HG02981 (cell line): ENCODE results near the gene SLC25A21.
"Not testable (repeated sequence)": the region's sequence is repeated elsewhere in the genome, so short reads cannot be mapped to it uniquely, and the experiment has no call there.

ENCODE experiments used
- ATAC-seq: cut with Tn5 transposase; IDR thresholded peaks from one replicate; pipeline ENCODE4 v1.9.1; 2021; ENCODE audit warnings: mild to moderate bottlenecking, moderate library complexity; ENCODE audit not compliant: unreplicated experiment

Gene SLC25A21

DNA sequence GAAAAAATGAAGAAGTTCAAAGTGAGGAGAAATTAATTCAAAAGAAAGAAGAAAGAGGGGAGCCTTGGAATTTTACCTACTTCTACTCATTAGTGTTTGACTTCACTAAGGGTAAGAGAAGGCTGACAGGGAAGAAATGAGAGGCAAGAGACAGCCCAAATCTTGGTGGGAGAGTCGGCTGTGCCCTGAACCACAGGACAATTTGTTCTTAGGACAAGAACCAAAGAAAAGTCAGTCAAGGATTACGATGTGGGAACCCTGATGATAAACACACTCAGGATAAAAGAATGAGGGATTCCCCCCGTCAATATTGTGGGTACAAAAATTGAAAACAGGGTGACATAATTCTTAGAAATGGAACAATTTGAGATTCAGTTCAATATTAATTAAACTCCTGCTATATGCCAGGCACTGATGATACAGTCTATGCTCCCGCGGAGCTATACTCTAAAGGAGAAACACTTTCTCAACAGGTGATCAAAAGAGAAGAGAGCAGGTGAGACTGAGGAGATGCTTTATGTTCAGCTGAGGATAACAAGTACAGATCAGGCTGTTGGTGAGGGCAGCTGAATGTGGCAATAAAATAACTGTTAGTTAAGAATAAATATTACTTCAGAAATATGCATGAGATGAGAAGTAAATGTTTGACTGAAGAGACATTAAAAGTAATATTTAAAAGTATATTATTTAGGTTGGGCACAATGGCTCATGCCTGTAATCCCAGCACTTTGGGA, 175.4 kb downstream of the SLC25A21 start:
- no peak for ATAC-seq

DNA sequence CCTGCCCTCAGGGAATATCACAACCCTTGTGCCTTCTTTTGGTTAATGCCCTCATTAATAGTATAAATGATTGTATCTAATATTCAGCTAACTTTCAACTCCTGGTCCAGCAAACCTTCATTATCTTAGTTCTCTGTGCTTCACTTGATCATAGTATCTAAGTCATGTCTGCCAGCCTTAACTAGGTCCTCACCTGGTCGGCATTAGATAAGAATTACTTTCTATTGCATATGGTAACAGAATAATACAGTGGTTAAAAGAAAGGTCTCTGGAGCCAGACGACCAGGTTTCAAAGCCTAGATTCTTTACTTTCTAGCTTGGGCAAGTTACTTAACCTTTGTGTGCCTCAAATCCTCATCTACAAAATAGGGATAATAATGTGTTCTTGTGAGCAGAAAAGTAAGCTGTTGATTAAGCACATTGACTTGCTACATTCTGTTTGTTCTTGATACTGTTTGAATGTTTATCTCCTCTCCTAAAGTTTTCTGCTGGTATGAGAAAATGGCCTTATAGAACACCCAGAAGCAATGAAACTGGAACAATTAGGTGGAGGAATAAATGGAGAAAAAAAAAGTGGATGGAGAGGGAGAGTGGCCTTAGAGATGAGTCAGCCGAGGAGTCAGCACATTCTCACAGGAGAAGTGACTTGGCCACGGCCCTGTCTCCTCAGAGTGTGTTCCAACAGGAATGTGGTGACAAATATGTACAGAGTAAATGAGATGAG, 176.1 kb downstream of the SLC25A21 start:
- no peak for ATAC-seq

DNA sequence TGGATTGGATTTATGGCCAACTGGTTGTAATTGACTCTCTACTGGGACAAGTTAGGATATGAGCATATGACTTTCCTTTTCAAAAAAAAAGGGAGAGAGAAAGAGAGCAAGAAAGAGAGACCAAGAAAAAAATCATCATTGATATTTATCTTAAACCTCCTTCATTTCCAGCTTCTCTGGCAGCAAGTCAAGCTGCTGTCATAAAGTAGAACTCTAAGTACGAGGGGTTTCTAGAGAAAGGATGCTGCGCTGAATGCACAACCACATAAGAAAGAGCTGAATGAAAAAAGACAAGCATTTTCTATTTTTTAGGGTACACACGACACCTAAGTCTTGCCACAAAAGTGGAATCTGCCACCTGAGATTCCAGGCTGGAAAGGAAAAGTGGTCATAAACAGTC, 182.6 kb downstream of the SLC25A21 start:
- ATAC-seq = no peak

DNA sequence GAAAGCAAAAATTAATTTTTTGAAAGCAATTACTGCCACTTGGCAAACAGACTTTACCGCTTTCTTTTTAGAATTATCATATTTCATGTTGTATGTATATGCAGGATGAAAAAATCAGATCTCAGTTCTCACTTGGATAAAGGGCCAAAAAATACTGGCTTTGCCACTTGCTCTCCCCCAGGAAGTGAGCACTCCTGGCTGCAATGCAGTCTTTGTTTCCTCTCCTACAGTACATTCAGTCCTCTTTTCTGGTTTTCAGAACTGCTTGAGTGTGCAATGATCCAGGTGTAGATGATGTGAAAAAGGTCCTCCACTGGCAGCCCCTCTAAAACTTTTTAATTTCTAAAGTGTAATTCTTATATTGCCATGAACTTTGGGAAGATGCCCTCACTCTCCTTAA, 183.4 kb downstream of the SLC25A21 start:
- no peak for ATAC-seq

GRCh38 chr14:36988568-36988967, 183.8 kb downstream of the SLC25A21 start:
- no peak for ATAC-seq

GRCh38 chr14:36986407-36986806, 186.0 kb downstream of the SLC25A21 start:
- ATAC-seq = no peak

GRCh38 chr14:36981832-36982529, 190.4 kb downstream of the SLC25A21 start:
- ATAC-seq = no peak

DNA sequence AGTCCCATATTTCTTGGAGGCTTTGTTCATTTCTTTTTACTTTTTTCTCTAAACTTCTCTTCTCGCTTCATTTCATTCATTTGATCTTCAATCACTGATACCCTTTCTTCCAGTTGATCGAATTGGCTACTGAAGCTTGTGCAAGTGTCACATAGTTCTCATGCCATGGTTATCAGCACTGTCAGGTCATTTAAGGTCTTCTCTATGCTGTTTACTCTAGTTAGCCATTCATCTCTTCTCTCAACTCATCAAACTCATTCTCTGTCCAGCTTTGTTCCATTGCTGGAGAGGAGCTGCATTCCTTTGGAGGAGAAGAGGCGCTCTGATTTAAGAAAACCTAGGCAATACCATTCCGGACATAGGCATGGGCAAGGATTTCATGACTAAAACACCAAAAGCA, 192.0 kb downstream of the SLC25A21 start:
- not testable (repeated sequence) for ATAC-seq

- ATAC-seq = no peak
Observed at GRCh38 chr14:36979863-36980262, 192.5 kb downstream of the SLC25A21 start.

DNA sequence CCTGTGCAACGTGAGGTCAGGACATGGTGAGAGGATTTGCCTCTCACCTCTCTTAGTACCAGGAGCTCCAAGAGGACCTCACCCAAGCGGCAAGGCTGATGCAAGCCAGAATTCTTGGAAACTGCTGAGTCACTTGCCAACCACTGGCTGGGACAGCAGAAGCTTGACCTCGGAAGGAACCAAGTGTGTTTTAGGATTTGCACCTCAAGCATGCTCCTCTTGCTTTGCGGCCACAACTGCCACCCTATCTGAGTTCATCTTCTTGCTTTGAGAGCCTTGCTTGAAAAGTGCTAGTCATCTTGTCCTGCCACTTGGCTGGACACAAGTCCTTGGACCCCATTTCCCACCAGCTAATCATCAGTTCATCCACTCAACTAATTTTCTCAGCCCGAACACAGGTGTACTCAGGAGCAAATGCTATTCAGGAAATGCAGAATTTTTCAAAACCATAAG, 195.8 kb downstream of the SLC25A21 start:
- no peak for ATAC-seq

- no peak for ATAC-seq
Observed at GRCh38 chr14:36975834-36976233, 196.6 kb downstream of the SLC25A21 start.

DNA sequence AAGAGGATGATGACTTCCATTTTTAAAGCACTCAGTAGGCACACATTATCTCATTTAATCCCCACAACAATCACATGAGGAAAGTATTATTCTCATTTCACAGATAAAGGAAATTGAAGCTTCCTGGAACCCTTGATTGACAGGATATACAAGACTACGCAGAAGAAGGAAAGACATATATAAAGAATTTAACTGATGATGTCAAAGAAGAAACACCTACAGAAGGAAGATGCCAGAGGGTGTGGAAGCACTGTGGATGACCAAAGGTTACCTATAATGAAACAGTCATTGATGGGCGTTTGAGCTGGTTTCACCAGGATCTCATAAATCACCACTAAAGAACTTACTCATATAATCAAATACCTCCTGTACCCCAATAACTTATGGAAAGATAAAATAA, 197.4 kb downstream of the SLC25A21 start:
- ATAC-seq = no peak

- no peak for ATAC-seq
Observed at GRCh38 chr14:36973806-36974442, 198.5 kb downstream of the SLC25A21 start.

DNA sequence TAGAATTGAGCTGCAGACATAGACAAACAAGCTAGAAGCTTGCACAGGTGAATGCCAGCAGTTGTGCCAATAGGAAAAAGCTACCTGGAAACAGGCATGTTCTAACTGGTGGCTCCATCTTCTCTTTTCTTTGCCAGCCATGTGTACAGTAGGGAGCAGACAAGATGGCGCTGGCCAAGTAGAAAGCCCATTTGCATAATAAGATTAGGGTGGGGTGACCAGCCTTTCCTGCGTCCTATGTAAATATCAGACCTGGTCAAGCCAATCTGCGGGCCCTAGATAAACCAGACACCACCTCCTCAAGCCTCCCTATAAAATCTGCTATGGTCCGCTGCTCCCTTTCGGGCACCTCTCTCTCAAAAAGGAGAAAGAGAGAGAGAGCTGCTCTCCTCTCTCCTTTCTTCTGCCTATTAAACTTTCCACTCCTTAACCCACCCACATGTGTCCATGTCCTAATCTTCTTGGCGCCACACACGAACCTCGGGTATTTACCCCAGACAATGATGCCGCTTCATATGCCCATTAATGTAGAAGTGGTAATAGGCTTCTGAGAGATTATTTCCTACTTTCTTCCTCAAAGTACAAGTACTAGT, 201.0 kb downstream of the SLC25A21 start:
- ATAC-seq = no peak

DNA sequence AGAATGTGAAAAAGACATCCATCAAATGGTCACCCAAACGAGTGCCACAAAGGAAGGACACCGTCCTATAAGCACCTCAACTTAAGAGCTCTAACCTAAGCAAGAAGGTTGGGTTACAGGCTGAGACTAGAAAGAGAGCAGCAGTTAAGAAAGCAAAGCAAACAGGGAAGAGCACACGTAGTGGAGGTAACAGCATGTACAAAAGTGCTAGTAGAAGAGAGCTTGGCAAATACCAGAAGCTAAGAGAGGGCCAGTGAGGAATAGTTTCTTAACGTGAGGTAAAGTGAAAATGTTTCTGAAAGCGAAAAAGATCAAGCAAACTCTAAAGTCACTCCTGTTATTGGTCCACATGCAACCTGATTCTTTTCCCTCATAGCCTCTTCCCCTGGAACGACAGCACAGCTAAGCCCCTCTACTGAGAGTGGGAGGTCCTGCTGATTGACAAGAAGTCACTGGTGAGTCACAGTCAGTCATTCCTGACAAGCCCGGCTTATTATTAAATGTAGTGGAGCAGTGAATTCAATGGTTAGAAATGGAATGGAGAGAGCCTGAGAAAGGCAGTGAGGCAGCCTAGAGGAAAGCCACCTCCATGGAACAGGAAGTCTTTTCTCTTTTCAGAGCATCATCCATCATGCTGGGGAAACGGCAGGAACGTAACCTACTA, 204.4 kb downstream of the SLC25A21 start:
- ATAC-seq = no peak

GRCh38 chr14:36955967-36956366, 216.4 kb downstream of the SLC25A21 start:
- no peak for ATAC-seq

GRCh38 chr14:36955376-36955775, 217.0 kb downstream of the SLC25A21 start:
- ATAC-seq = no peak

DNA sequence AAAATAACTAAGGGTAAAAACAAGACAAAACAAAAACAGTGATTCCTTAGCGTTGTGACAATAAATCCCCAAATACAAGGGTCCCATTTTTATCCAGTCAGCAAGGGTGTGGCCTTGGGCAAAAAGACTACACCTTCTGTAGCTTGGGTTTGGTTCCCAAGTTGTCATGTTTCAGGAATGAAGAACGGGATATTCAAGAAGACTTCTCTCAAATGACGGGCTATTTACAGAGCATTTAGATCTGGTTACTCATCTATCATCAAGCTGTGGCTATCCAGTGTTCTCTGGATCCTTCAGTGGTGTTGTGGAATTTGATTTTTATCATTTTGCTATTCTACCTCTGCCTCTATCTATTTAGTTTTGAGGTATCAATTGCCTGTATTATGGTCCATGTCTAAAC, 219.7 kb downstream of the SLC25A21 start:
- ATAC-seq = no peak

DNA sequence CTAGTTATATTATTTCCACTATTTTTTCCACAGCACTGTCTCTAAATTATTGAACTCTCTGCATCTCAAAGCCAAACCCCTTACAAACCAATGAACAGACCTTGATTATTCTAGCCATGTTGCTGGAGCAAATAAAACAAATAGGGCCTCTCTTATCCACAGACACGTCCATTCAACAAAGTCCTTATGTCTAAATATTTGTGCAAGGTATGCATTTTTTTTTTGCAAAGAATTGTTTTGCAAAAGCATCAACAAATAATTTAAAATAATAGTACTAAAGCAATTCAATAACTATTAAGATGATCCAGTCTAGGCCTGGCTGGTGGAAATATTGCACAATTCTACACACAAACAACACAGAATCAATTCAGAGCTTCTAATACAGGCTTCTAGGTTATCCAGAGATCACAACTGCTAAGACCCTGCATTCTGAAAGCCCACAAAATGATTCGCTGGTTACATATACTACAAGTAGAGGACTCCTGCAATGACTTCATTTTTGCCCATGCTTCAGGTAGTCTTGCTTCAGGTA, 221.0 kb downstream of the SLC25A21 start:
- ATAC-seq = no peak

- ATAC-seq = no peak
Observed at GRCh38 chr14:36950812-36951211, 221.6 kb downstream of the SLC25A21 start.
